ELR (cell line): Measurements from ENCODE around the gene CEP57.
"Not testable (repeated sequence)": the region's sequence is repeated elsewhere in the genome, so short reads cannot be mapped to it uniquely, and the experiment has no call there.

Source experiments
- DNase-seq: peaks from one replicate; pipeline ENCODE4 v3.0.0-alpha.2; 2015; ENCODE audit warnings: low read depth

Gene CEP57

GRCh38 chr11:95860024-95860423 lies 69.7 kb downstream of the CEP57 start:
- DNase-seq, result not testable (repeated sequence)

GRCh38 chr11:95863486-95864140 lies 73.3 kb downstream of the CEP57 start:
- DNase-seq, result peak; percentile 70

- no peak for DNase-seq
These were observed 76.8 kb downstream of the CEP57 start for GRCh38 chr11:95867105-95867504.

GRCh38 chr11:95870877-95871276 lies 80.6 kb downstream of the CEP57 start:
- not testable (repeated sequence) for DNase-seq

- peak; percentile 98 for DNase-seq
These were observed 87.0 kb downstream of the CEP57 start for GRCh38 chr11:95877291-95877690.
